Smooth muscle cell (in vitro differentiated cells): Measurements from ENCODE around the gene C1orf105. TPM values are rescaled to one million over a fixed set of nuclear protein-coding genes. Genes with fewer than 3 reads are reported as not detected.
A peak's percentile ranks its signal among the peaks of the same experiment; 100 is the strongest.

ENCODE experiments used
- DNase-seq: peaks from one replicate; lab custom pipeline; 2025; ENCODE audit not compliant: unreplicated experiment; lab: John Stamatoyannopoulos, UW
- H2AFZ ChIP-seq: fragments of 200-600 bp; sonication (generic); 2 replicates; pipeline ENCODE4 v1.6.0; 2016; ENCODE audit warnings: antibody characterized with exemption, low read depth, mild to moderate bottlenecking
- H3F3A ChIP-seq: fragments of 200-600 bp; sonication (generic); 2 replicates; pipeline ENCODE4 v1.6.0; 2017; ENCODE audit warnings: antibody characterized with exemption, low read depth
- H3K27ac ChIP-seq: fragments of 200-600 bp; sonication (generic); 2 replicates; pipeline ENCODE4 v1.5.1; 2016; ENCODE audit warnings: low read depth, mild to moderate bottlenecking
- H3K27me3 ChIP-seq: fragments of 200-600 bp; sonication (generic); 2 replicates; pipeline ENCODE4 v1.6.1; 2016; ENCODE audit warnings: low read depth, mild to moderate bottlenecking
- H3K36me3 ChIP-seq: fragments of 200-600 bp; sonication (generic); 2 replicates; pipeline ENCODE4 v1.5.1; 2016; ENCODE audit warnings: low read depth
- H3K4me1 ChIP-seq: fragments of 200-600 bp; sonication (generic); 2 replicates; pipeline ENCODE4 v1.5.1; 2016; ENCODE audit warnings: low read depth
- H3K4me2 ChIP-seq: fragments of 200-600 bp; sonication (generic); 2 replicates; pipeline ENCODE4 v1.6.0; 2016; ENCODE audit warnings: mild to moderate bottlenecking
- H3K4me3 ChIP-seq: fragments of 200-600 bp; sonication (generic); 2 replicates; pipeline ENCODE4 v1.5.1; 2016; ENCODE audit warnings: mild to moderate bottlenecking
- H3K79me2 ChIP-seq: fragments of 200-600 bp; sonication (generic); 2 replicates; pipeline ENCODE4 v1.6.0; 2016; ENCODE audit warnings: low read depth, mild to moderate bottlenecking
- H3K9ac ChIP-seq: fragments of 200-600 bp; sonication (generic); 2 replicates; pipeline ENCODE4 v1.6.0; 2016; ENCODE audit warnings: low read depth
- H3K9me3 ChIP-seq: fragments of 200-600 bp; sonication (generic); replicated peaks from 2 replicates; pipeline ENCODE4 v1.5.1; 2016; ENCODE audit warnings: low read depth
- H4K20me1 ChIP-seq: fragments of 200-600 bp; sonication (generic); 2 replicates; pipeline ENCODE4 v1.6.0; 2016; ENCODE audit warnings: low read depth
- WGBS: methylation state at CpG from one replicate; pipeline ENCODE4 v1.1.7; 2016; ENCODE audit warnings: low lambda C conversion rate; 5-methylcytosine and 5-hydroxymethylcytosine counted together
- polyA plus RNA-seq: library from polyadenylated mRNA; unstranded; fragments of >200 nt; fragmentation: Nextera tagmentation; extraction: Ambion mirVana; gene quantifications from 2 replicates; pipeline ENCODE4 v1.2.1, GENCODE V29; 2016
- total RNA-seq: library from RNA; depleted of rRNA; stranded (reverse); fragments of >200 nt; gene quantifications from 2 replicates; pipeline ENCODE4 v1.2.3, GENCODE V29; 2014
- TF ChIP-seq, protein P1 (sequence below): fragments of 200-600 bp; sonication (generic); IDR thresholded peaks from 2 replicates; pipeline ENCODE4 v1.5.1; 2017; ENCODE audit warnings: borderline replicate concordance, mild to moderate bottlenecking, antibody characterized with exemption; ENCODE audit not compliant: insufficient read depth, poor library complexity, severe bottlenecking

C1orf105 gene
- total and polyA plus RNA-seq, 2 experiments from 2014 or later, result not detected

DNA sequence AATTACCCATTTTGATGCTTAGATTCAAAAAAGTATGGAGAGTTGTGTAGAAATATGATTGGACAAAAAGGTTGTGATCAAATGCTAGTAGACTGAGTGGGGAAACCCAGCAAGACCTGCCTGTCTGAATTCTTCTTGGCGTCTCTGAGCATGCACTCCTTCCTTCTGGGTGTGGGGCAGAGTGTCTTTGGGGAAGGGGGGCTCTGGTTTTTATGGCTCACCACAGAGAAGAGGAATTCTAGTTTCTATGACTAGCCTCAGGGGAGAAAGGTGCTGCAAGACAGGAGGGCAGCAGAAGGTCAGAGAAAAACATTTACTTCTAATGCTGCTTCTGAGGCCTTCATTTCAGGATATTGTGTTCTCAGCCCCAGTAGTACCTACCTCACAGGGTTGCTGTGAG, 57.3 kb downstream of the C1orf105 start:
- H2AFZ ChIP-seq, result no peak overlapping the region
- no peak overlapping the region for H3K9ac ChIP-seq
- TF ChIP-seq, protein P1, sequence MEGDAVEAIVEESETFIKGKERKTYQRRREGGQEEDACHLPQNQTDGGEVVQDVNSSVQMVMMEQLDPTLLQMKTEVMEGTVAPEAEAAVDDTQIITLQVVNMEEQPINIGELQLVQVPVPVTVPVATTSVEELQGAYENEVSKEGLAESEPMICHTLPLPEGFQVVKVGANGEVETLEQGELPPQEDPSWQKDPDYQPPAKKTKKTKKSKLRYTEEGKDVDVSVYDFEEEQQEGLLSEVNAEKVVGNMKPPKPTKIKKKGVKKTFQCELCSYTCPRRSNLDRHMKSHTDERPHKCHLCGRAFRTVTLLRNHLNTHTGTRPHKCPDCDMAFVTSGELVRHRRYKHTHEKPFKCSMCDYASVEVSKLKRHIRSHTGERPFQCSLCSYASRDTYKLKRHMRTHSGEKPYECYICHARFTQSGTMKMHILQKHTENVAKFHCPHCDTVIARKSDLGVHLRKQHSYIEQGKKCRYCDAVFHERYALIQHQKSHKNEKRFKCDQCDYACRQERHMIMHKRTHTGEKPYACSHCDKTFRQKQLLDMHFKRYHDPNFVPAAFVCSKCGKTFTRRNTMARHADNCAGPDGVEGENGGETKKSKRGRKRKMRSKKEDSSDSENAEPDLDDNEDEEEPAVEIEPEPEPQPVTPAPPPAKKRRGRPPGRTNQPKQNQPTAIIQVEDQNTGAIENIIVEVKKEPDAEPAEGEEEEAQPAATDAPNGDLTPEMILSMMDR, result no peak
- peak overlapping the region; percentile 90 for H3K27ac ChIP-seq
- no peaks in the 10 kb centered on the region for H3F3A ChIP-seq
- H4K20me1 ChIP-seq, result no peaks in the 10 kb centered on the region
- peak overlapping the region; percentile 5 for H3K4me2 ChIP-seq
- no peaks in the 10 kb centered on the region for H3K9me3 ChIP-seq
- H3K36me3 ChIP-seq, result no peaks in the 10 kb centered on the region
- H3K27me3 ChIP-seq, result no peaks in the 10 kb centered on the region
- WGBS, result 79% methylated on average over 1 of the region's 1 CpG
- H3K4me1 ChIP-seq, result no peaks in the 10 kb centered on the region
- no peaks in the 10 kb centered on the region for H3K79me2 ChIP-seq
- H3K4me3 ChIP-seq, result no peak overlapping the region
- no peak for DNase-seq

DNA sequence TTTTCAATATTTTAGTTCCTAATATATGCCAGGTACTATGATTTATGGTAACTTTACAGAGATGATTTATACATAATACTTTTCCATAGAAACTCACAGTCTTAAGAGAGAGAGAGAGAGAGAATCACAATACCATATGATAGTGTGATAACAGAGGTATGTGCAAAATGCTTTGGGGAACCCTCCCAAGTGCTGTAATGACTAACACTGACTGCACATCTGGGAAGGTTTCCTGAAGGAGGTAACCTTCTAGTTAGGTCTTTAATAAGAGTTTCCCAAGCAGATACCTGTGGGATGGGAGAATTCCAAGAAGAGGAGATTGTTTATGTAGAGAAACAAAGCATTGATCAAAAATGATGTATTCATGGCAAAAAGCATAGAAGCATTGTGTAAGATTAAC, 58.0 kb downstream of the C1orf105 start:
- Histone ChIP-seq H2AFZ (no peak overlapping the region), H3K4me1 (no peaks in the 10 kb centered on the region), H3K36me3 (no peaks in the 10 kb centered on the region), H3K4me2 (no peak overlapping the region), H3K27me3 (no peaks in the 10 kb centered on the region), H3K79me2 (no peaks in the 10 kb centered on the region), H3K9ac (no peak overlapping the region), H3K9me3 (no peaks in the 10 kb centered on the region), H4K20me1 (no peaks in the 10 kb centered on the region), H3K4me3 (no peak overlapping the region), H3K27ac (peak overlapping the region; percentile 90), H3F3A (no peaks in the 10 kb centered on the region)
- no peak for DNase-seq
- TF ChIP-seq, protein P1, result no peak

DNA sequence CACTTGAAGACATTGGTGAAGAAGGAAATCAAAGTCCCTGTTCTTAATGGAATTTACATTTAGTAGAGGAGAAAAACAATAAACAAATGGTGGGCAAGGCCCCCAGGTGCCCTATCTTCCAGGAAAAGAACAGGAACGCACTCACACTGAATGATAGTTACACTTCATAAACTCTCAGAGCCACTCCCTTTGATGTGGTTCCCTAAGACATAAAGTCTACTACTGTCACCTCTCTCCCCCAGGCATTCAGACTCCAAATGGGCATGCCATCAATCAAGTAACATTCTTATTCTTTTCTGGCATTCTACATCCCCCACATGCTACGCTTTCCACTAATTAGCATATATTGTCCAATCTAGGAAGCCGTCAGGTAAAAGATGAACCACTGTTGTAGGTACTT, 59.9 kb downstream of the C1orf105 start:
- H3K27me3 ChIP-seq, result no peaks in the 10 kb centered on the region
- no peaks in the 10 kb centered on the region for H3K79me2 ChIP-seq
- H3F3A ChIP-seq, result no peaks in the 10 kb centered on the region
- H3K4me3 ChIP-seq, result no peak overlapping the region
- H3K27ac ChIP-seq, result peak overlapping the region; percentile 90
- H3K4me2 ChIP-seq, result peak overlapping the region; percentile 43
- 65% methylated on average over 3 of the region's 3 CpGs for WGBS
- H3K4me1 ChIP-seq, result no peaks in the 10 kb centered on the region
- DNase-seq, result no peak
- H4K20me1 ChIP-seq, result no peaks in the 10 kb centered on the region
- no peak overlapping the region for H3K9ac ChIP-seq
- no peaks in the 10 kb centered on the region for H3K9me3 ChIP-seq
- H3K36me3 ChIP-seq, result no peaks in the 10 kb centered on the region
- no peak overlapping the region for H2AFZ ChIP-seq
- TF ChIP-seq, protein P1, result no peak

DNA sequence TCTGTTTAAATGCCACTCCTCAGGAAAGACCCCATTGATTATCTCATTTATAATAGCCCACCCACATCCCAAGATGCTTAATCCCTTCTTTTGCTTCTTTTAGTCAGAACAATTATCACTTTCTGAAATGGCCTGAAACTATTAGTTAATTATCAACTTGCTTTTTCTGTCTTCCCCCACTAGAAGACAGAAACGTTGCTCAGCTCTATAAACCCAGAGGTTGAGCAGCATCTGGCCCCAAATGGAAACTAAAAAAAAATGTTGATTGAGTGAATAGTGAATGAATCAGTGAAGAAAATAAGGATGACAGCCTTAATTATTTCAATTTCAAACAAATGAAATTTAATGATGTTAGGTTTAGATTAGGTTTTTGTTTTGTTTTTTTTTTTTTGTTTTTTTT, 61.6 kb downstream of the C1orf105 start:
- H3K79me2 ChIP-seq, result no peaks in the 10 kb centered on the region
- WGBS, result 0% methylated on average over 1 of the region's 1 CpG

More for the DNA sequence above, 61.6 kb downstream of the C1orf105 start:
- Histone ChIP-seq H3K9ac (no peak overlapping the region), H3F3A (no peaks in the 10 kb centered on the region), H3K4me3 (no peak overlapping the region), H3K9me3 (no peaks in the 10 kb centered on the region), H3K4me1 (no peaks in the 10 kb centered on the region), H3K4me2 (no peak overlapping the region), H3K27me3 (no peaks in the 10 kb centered on the region), H4K20me1 (no peaks in the 10 kb centered on the region), H3K36me3 (no peaks in the 10 kb centered on the region), H2AFZ (no peak overlapping the region), H3K27ac (no peak overlapping the region)
- TF ChIP-seq, protein P1, result no peak
- DNase-seq, result no peak
